Upper lobe of right lung (tissue), 1 donor: ENCODE results near the gene IL10RA. TPM values are rescaled to one million over a fixed set of nuclear protein-coding genes. Genes with fewer than 3 reads are reported as not detected.

Experiments used
- ATAC-seq: fragments of 200-7000 bp; cut with Tn5 transposase; one replicate; pipeline ENCODE4 v1.9.1; 2020; ENCODE audit warnings: mild to moderate bottlenecking, moderate library complexity
- DNase-seq: peaks from one replicate; pipeline ENCODE4 v3.0.0-alpha.2; 2020
- H3K27ac ChIP-seq: fragments of 200-600 bp; one replicate; pipeline ENCODE4 v1.8.0; 2022
- H3K27me3 ChIP-seq: fragments of 200-600 bp; one replicate; pipeline ENCODE4 v1.8.0; 2022; ENCODE audit warnings: mild to moderate bottlenecking
- H3K36me3 ChIP-seq: fragments of 200-600 bp; one replicate; pipeline ENCODE4 v1.8.0; 2022
- H3K4me1 ChIP-seq: fragments of 200-600 bp; one replicate; pipeline ENCODE4 v1.8.0; 2022
- H3K4me3 ChIP-seq: fragments of 200-600 bp; one replicate; pipeline ENCODE4 v1.8.0; 2022; ENCODE audit warnings: mild to moderate bottlenecking
- H3K9me3 ChIP-seq: fragments of 200-600 bp; one replicate; pipeline ENCODE4 v1.8.0; 2022
- CTCF ChIP-seq: fragments of 200-600 bp; IDR thresholded peaks from one replicate; pipeline ENCODE4 v1.8.0; 2022; ENCODE audit warnings: antibody characterized with exemption
- intact Hi-C: fragments of 100-400 bp; cut with DNase I; formaldehyde crosslinking; loops from one replicate; pipeline ENCODE4 v1.11.0; 2022
- total RNA-seq: library from RNA; stranded (reverse); fragmentation: NEBNext Ultra II Directional; extraction: Animal tissue kit (Norgen Biotek cat#: 25700); gene quantifications from one replicate; pipeline ENCODE4 v1.2.1, GENCODE V29; 2021
- donor health status: DM: no; HTN: yes; CAD: no; lungs with severe emphysema.

IL10RA gene
- total RNA-seq, 1 donor from 2014 or later: 33.8 TPM

- no peak for DNase-seq
- Histone ChIP-seq H3K27ac (no peak overlapping the region), H3K27me3 (no peaks in the 10 kb centered on the region), H3K9me3 (no peaks in the 10 kb centered on the region), H3K4me3 (no peak overlapping the region), H3K4me1 (peaks cover 4% of the 10 kb centered on the region), H3K36me3 (no peaks in the 10 kb centered on the region)
- intact Hi-C loops: loop anchor here (10.0 kb wide), 2 partner anchors 106 to 226 kb away; partner anchors contain the start of gene FXYD2
- no peak for TF ChIP-seq CTCF
- ATAC-seq: no peak
Measured at GRCh38 chr11:118050208-118050891, 64.2 kb downstream of the IL10RA start.

Other genes with a start within 250 kb of the IL10RA start
- 1.3 TPM for gene DSCAML1, start 189.2 kb upstream of the IL10RA start, total RNA-seq
- gene FXYD2, start 161.7 kb upstream of the IL10RA start, total RNA-seq: 3.6 TPM
- 59.0 TPM for gene FXYD6, start 109.7 kb upstream of the IL10RA start, total RNA-seq
- gene TMPRSS13, start 57.0 kb upstream of the IL10RA start, total RNA-seq: 9.9 TPM
- gene TMPRSS4, start 90.7 kb downstream of the IL10RA start, total RNA-seq: 3.0 TPM
- not detected for gene SMIM35, start 100.6 kb downstream of the IL10RA start, total RNA-seq
- gene SCN4B, start 166.4 kb downstream of the IL10RA start, total RNA-seq: 7.2 TPM
- 2.5 TPM for gene SCN2B, start 190.2 kb downstream of the IL10RA start, total RNA-seq
- 87.9 TPM for gene JAML, start 238.6 kb downstream of the IL10RA start, total RNA-seq